ENCODE results near the gene TSEN54. TPM values are rescaled to one million over a fixed set of nuclear protein-coding genes. Genes with fewer than 3 reads are reported as not detected.

The TSEN54 gene
- polyA plus RNA-seq, 1 donor = 65.3 TPM

DNA sequence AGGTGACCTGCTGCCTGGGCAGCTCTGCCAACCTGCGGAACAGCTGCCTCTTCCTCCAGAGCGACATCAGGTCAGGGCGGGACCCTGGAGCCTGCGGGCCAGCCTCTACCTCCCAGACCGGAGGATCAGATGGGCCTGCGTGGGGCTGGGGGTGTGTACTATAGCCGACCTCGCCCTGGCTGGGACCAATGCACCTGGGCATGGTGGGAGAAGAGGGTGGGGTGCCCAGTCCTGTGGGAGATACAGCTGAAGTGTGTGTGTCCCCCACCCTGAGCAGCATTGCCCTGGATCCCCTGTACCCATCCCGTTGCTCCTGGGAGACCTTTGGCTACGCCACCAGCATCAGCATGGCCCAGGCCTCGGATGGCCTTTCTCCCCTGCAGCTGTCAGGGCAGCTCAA is 20.3 kb upstream of the TSEN54 start:
- H3K36me3 ChIP-seq (ENCODE audit: control insufficient read depth, insufficient read depth, low read length) = peaks cover 97% of the 10 kb centered on the region
- no CpG with 5 or more reads among the region's 11 CpGs for WGBS (ENCODE audit: insufficient coverage, low lambda C conversion rate)

DNA sequence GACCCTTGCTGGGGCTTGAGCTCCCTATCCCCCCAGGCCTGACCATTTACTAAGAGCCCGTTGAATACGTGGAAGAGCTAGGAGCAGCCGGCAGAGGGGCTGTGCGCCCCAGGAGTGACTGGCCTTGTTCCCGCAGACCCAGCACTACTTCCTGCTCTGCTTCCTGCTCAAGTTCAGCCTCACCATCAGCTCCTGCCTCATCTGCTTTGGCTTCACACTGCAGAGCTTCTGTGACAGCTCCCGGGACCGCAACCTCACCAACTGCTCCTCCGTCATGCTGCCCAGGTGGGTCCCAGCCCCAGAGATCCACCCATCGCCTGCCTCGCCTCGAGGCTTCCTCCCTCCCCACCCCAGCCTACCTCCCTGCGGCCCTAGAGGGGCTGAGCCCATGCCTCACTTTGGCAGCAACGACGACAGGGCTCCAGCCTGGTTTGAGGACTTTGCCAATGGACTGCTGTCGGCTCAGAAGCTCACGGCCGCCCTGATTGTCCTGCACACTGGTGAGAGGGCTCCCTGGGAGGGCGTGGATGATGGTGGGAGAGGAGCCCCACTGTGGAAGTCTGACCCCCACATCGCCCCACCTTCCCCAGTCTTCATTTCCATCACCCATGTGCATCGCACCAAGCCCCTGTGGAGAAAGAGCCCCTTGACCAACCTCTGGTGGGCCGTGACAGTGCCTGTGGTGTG is 18.1 kb upstream of the TSEN54 start:
- Histone ChIP-seq H3K27me3 (ENCODE audit: control insufficient read depth, insufficient read depth, low read length) (no peaks in the 10 kb centered on the region), H3K9me3 (ENCODE audit: control insufficient read depth, low read depth, low read length) (no peaks in the 10 kb centered on the region), H3K4me3 (ENCODE audit: low read length) (no peak overlapping the region), H3K4me1 (ENCODE audit: control insufficient read depth, insufficient read depth, low read length) (no peaks in the 10 kb centered on the region), H3K36me3 (ENCODE audit: control insufficient read depth, insufficient read depth, low read length) (peaks cover 92% of the 10 kb centered on the region), H3K27ac (ENCODE audit: low read length) (no peak overlapping the region)
- no CpG with 5 or more reads among the region's 21 CpGs for WGBS (ENCODE audit: insufficient coverage, low lambda C conversion rate)
- no peak for DNase-seq

More for the DNA sequence above, 20.3 kb upstream of the TSEN54 start:
- H3K9me3 ChIP-seq (ENCODE audit: control insufficient read depth, low read depth, low read length) = no peaks in the 10 kb centered on the region
- DNase-seq = no peak
- H3K27me3 ChIP-seq (ENCODE audit: control insufficient read depth, insufficient read depth, low read length) = no peaks in the 10 kb centered on the region
- no peak overlapping the region for H3K27ac ChIP-seq (ENCODE audit: low read length)
- H3K4me3 ChIP-seq (ENCODE audit: low read length) = no peak overlapping the region
- H3K4me1 ChIP-seq (ENCODE audit: control insufficient read depth, insufficient read depth, low read length) = no peaks in the 10 kb centered on the region

DNA sequence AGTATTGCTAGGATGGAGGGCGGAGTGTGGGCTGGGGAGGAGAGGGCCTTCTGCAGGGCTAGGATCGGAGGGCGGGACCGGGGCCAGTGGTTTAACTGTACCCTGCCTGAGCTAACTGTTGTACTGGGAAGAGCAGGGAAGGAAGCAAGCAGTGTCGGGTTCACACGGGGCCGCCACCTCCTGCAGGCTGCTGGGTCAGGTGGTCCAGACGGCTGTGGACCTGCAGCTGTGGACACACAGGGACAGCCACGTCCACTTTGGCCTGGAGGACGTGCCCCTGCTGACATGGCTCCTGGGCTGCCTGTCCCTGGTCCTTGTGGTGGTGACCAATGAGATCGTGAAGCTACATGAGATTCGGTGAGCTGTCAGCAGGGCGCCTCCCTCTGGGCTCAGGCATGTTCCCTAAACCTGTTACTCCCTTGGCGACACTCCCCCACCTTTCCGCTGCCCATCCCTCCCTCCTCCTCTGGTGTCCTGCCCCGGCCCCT is 17.6 kb upstream of the TSEN54 start:
- Histone ChIP-seq H3K36me3 (ENCODE audit: control insufficient read depth, insufficient read depth, low read length) (peaks cover 92% of the 10 kb centered on the region), H3K9me3 (ENCODE audit: control insufficient read depth, low read depth, low read length) (no peaks in the 10 kb centered on the region), H3K27me3 (ENCODE audit: control insufficient read depth, insufficient read depth, low read length) (no peaks in the 10 kb centered on the region), H3K27ac (ENCODE audit: low read length) (no peak overlapping the region), H3K4me3 (ENCODE audit: low read length) (no peak overlapping the region), H3K4me1 (ENCODE audit: control insufficient read depth, insufficient read depth, low read length) (no peaks in the 10 kb centered on the region)
- WGBS (ENCODE audit: insufficient coverage, low lambda C conversion rate) = no CpG with 5 or more reads among the region's 16 CpGs
- no peak for DNase-seq

DNA sequence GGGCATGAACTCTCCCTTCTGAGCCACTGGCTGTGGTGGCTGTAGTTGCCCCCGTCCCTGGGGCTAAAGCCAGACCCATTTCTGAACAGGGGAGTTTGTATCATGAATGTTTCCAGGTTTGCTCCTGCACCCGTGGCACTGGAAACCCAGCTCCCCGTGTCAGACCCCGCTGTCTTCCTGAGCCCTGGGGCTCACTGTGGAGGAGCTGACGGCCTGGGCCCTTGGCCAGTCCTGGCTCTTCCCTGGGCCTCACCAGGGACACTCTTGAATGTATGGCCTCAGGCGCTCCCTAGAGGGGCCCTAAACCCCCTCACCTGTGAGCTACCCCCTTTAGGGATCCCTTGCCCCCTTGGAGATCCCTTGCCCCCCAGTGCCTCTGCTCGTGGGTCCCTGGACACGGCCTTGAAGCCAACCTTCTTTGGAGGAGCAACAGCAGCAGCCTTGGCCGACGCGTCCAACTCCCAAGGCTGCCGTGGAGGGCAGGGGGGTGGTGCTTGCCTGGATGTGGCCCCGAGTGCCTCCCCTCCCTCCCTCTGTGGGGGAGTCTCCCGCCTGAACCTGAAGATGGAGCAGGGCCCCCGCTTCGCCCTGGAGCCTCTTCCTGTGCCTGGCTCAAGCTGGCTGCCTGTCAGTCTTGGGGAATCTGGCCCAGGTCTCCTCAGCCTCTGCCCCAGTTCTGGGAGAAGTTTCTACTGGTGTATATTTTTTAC is 16.9 kb upstream of the TSEN54 start:
- no peak for DNase-seq
- peaks cover 92% of the 10 kb centered on the region for H3K36me3 ChIP-seq (ENCODE audit: control insufficient read depth, insufficient read depth, low read length)
- H3K27ac ChIP-seq (ENCODE audit: low read length) = no peak overlapping the region
- H3K4me3 ChIP-seq (ENCODE audit: low read length) = no peak overlapping the region
- no CpG with 5 or more reads among the region's 16 CpGs for WGBS (ENCODE audit: insufficient coverage, low lambda C conversion rate)
- no peaks in the 10 kb centered on the region for H3K27me3 ChIP-seq (ENCODE audit: control insufficient read depth, insufficient read depth, low read length)
- H3K4me1 ChIP-seq (ENCODE audit: control insufficient read depth, insufficient read depth, low read length) = peaks cover under 1% of the 10 kb centered on the region
- no peaks in the 10 kb centered on the region for H3K9me3 ChIP-seq (ENCODE audit: control insufficient read depth, low read depth, low read length)

DNA sequence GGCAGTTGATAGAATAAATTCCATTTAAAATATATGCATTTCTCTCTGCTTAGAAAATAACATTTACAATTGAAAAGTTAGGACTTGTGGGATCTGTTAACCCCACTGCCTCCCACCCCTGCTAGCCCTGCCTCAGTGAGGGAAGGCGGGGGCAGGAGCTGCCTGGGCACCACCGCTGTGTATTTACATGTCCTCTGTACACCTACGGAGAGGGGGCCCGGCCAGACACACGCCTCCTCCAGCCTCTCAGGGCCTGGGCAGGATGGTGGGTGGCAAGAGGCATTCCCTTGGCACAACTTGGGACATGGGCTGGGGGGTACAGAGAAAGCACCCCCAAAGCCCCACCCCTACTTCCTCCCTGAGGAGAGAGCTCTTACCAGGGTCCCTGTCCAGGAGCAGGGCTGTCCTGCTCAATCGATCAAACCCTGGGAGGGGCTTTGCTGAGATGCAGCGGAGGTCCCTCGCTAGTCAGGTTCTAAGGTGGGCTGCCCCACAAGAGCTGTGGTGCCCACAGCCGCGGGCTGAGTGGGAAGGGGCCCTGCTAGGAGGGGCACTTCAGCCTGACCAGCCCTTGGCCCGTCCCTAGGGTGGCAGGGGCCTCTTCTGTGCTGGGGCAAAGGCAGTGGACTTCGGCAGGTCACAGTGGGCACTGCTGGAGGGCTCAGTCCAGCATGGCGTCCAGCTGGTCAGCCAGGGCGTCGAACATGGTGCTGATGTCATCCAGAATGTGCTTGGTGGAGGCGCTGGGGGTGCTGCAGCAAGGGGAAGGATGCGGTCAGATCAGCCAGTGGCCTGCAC is 15.7 kb upstream of the TSEN54 start:
- no CpG with 5 or more reads among the region's 17 CpGs for WGBS (ENCODE audit: insufficient coverage, low lambda C conversion rate)
- no peak overlapping the region for H3K27ac ChIP-seq (ENCODE audit: low read length)
- H3K36me3 ChIP-seq (ENCODE audit: control insufficient read depth, insufficient read depth, low read length) = peaks cover 89% of the 10 kb centered on the region
- peaks cover 6% of the 10 kb centered on the region for H3K4me1 ChIP-seq (ENCODE audit: control insufficient read depth, insufficient read depth, low read length)
- no peaks in the 10 kb centered on the region for H3K27me3 ChIP-seq (ENCODE audit: control insufficient read depth, insufficient read depth, low read length)
- DNase-seq = no peak
- no peaks in the 10 kb centered on the region for H3K9me3 ChIP-seq (ENCODE audit: control insufficient read depth, low read depth, low read length)
- no peak overlapping the region for H3K4me3 ChIP-seq (ENCODE audit: low read length)

DNA sequence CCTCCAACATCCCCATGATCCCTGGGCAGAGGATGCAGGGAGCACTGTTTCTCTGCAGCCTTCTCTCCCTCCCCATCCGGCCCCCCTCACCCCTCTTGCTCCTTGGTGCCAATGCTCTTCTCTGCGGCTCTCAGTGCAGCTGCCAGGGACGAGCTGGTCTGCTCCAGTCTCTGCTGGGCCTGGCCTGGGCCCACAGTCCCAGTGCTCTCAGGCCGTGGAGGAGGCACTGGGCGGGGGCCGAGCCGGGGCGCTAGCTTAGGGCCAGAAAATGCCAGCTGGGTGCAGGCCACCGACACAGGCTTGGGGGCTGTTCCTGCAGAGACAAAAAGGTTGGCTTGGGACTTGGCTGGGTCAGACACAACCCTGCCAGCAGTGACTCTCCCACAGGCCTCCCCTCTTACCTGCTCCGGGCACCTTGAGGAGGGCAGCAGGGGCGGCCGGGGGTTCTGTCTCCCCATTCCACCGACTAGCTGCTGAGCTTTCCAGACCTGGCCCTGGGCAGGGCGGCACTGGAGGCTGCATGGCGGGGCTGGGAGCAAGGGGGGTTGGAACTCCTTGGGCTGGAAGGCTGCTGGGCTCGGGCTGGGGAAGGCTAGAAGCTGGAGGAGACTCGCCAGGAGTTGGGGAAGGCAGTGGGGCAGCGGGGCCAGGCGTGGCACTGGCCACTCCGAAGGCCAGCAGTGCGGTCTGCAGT is 14.8 kb upstream of the TSEN54 start:
- peaks cover 6% of the 10 kb centered on the region for H3K4me1 ChIP-seq (ENCODE audit: control insufficient read depth, insufficient read depth, low read length)
- no peak for DNase-seq
- H3K36me3 ChIP-seq (ENCODE audit: control insufficient read depth, insufficient read depth, low read length) = peaks cover 89% of the 10 kb centered on the region
- H3K9me3 ChIP-seq (ENCODE audit: control insufficient read depth, low read depth, low read length) = no peaks in the 10 kb centered on the region
- H3K27me3 ChIP-seq (ENCODE audit: control insufficient read depth, insufficient read depth, low read length) = no peaks in the 10 kb centered on the region
- WGBS (ENCODE audit: insufficient coverage, low lambda C conversion rate) = no CpG with 5 or more reads among the region's 21 CpGs
- H3K27ac ChIP-seq (ENCODE audit: low read length) = no peak overlapping the region
- no peak overlapping the region for H3K4me3 ChIP-seq (ENCODE audit: low read length)

DNA sequence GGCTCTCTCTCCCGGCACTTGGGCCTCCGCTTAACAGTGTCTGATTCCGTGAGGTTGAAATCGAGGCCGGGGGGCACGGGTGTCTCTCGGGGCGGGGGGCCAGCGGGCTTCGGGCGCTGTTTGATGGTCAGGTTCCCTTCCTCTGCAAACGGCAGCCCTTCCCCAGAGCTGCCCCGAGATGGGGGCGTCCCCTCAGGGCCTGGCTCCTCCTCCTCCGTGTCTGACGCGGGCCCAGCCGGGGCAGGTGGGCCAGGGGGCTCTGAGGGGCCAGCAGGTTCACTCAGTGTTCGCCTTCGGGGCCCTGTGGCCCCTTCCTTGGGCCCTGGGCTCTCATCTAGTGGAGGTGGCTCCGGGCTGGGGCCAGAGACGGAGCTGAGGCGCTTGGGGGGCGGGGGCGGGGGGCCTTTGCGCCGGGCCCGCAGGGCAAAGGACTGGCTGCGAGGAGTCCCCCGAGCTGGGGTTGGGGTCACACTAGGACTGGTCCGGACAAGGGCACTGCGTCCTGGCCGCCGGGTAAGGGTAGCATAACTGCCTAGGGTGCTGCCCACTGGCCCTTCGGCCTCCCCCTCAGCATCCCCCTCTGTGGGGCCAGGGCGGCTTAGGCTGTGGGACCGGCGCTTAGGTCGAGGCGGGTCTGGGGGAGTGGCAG is 14.1 kb upstream of the TSEN54 start:
- no peak for DNase-seq
- peaks cover 90% of the 10 kb centered on the region for H3K36me3 ChIP-seq (ENCODE audit: control insufficient read depth, insufficient read depth, low read length)
- H3K27me3 ChIP-seq (ENCODE audit: control insufficient read depth, insufficient read depth, low read length) = no peaks in the 10 kb centered on the region
- no CpG with 5 or more reads among the region's 40 CpGs for WGBS (ENCODE audit: insufficient coverage, low lambda C conversion rate)
- peaks cover 6% of the 10 kb centered on the region for H3K4me1 ChIP-seq (ENCODE audit: control insufficient read depth, insufficient read depth, low read length)
- no peak overlapping the region for H3K4me3 ChIP-seq (ENCODE audit: low read length)
- no peak overlapping the region for H3K27ac ChIP-seq (ENCODE audit: low read length)
- H3K9me3 ChIP-seq (ENCODE audit: control insufficient read depth, low read depth, low read length) = no peaks in the 10 kb centered on the region

DNA sequence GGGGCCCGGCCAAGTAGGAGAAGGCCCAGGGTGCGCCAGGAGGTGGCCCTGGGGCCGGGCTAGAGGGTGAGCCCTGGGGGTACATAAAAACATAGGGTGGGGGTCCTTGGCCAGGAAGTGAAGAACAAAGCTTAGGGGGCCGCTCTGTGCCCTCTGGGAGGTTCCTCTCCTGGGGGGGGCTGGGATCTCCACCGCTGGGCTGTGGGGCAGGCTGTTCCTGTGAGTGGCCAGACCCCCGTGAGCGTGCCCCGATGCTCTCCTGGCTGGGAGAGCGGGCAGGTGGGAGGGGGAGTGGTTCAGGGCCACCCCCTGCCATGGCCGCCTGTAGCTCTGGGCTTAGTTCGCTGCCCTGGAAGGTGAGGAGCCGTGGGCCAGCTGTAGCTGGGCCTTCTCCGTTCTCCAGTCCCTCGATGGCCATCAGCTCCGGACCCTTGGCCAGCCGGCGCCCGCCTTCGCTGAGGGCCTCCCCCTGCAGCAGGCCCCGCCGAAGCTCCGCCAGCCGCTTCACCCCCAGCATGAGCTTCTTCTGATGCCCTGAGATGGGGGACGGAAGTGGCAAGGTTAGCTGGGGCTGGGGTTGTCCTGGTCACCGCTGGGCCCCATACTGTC is 13.5 kb upstream of the TSEN54 start:
- Histone ChIP-seq H3K4me1 (ENCODE audit: control insufficient read depth, insufficient read depth, low read length) (peaks cover 12% of the 10 kb centered on the region), H3K27me3 (ENCODE audit: control insufficient read depth, insufficient read depth, low read length) (no peaks in the 10 kb centered on the region), H3K9me3 (ENCODE audit: control insufficient read depth, low read depth, low read length) (no peaks in the 10 kb centered on the region), H3K36me3 (ENCODE audit: control insufficient read depth, insufficient read depth, low read length) (peaks cover 90% of the 10 kb centered on the region), H3K27ac (ENCODE audit: low read length) (no peak overlapping the region), H3K4me3 (ENCODE audit: low read length) (no peak overlapping the region)
- DNase-seq = no peak
- no CpG with 5 or more reads among the region's 25 CpGs for WGBS (ENCODE audit: insufficient coverage, low lambda C conversion rate)

DNA sequence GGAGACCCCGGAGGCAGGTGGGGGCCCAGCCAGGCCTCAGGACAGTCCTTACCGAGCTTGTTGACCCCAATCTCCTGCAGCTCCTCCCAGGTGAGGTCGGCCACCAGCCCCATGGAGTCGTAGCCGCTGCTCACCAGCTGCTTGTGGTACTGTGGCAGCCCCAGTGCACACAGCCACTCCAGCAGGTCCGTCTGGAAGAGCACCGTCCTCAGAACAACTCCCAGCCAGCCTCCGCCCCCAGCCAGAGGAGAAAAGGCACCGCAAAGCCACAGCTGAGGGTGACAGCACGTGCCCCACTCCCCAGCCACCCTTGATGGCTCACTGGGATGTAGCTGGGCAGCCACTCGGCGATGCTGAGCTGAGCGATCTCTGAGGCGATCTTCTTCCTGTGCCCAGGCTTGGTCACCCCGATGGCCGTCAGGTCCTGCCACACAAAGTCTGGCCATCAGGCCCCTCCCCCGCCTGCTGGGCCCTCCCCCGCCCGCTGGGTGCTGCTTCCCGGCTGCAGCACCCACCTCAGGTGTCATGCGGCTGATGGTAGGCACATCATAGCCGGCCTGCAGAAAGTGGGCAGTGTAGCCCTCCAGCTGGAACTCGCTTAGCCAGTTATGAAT is 12.9 kb upstream of the TSEN54 start:
- Histone ChIP-seq H3K4me1 (ENCODE audit: control insufficient read depth, insufficient read depth, low read length) (peaks cover 18% of the 10 kb centered on the region), H3K27me3 (ENCODE audit: control insufficient read depth, insufficient read depth, low read length) (no peaks in the 10 kb centered on the region), H3K9me3 (ENCODE audit: control insufficient read depth, low read depth, low read length) (no peaks in the 10 kb centered on the region), H3K36me3 (ENCODE audit: control insufficient read depth, insufficient read depth, low read length) (peaks cover 84% of the 10 kb centered on the region), H3K4me3 (ENCODE audit: low read length) (no peak overlapping the region), H3K27ac (ENCODE audit: low read length) (no peak overlapping the region)
- no peak for DNase-seq
- WGBS (ENCODE audit: insufficient coverage, low lambda C conversion rate) = no CpG with 5 or more reads among the region's 23 CpGs

Measured in large intestine (tissue), 3 donors.